CD4-positive, CD25-positive, alpha-beta regulatory T cell (primary cell): ENCODE data around the gene ANKRD34A. TPM values are rescaled to one million over a fixed set of nuclear protein-coding genes. Genes with fewer than 3 reads are reported as not detected.

ENCODE experiments used
- ATAC-seq, 2 donors: fragments of 150-1000 bp; cut with Tn5 transposase; one replicate each; pipeline ENCODE4 v1.10.0; 2021; ENCODE audit warnings: low read depth in 2 of 2, moderate number of reproducible peaks in 2 of 2, moderate library complexity in 1 of 2
- DNase-seq, 3 donors: peaks; one replicate each; pipeline versions ENCODE4 v3.0.0 to v3.0.0-alpha.2; 2012 to 2022; ENCODE audit warnings: mixed read lengths in 1 of 3
- H3K27ac ChIP-seq: one replicate; pipeline ENCODE4 v1.7.0; 2013; ENCODE audit warnings: mild to moderate bottlenecking, low read length; ENCODE audit not compliant: insufficient read depth, poor library complexity, severe bottlenecking
- H3K27me3 ChIP-seq: one replicate; pipeline ENCODE4 v1.7.0; 2013; ENCODE audit warnings: low read length; ENCODE audit not compliant: control insufficient read depth, insufficient read depth
- H3K36me3 ChIP-seq: one replicate; pipeline ENCODE4 v1.7.0; 2013; ENCODE audit warnings: mild to moderate bottlenecking, low read length, moderate library complexity; ENCODE audit not compliant: control insufficient read depth, insufficient read depth
- H3K4me1 ChIP-seq: 2 replicates; pipeline ENCODE4 v1.7.0; 2013; ENCODE audit warnings: mild to moderate bottlenecking, low read length; ENCODE audit not compliant: insufficient read depth, control insufficient read depth, poor library complexity, severe bottlenecking
- H3K4me3 ChIP-seq: one replicate; pipeline ENCODE4 v1.7.0; 2013; ENCODE audit warnings: low read depth, mild to moderate bottlenecking, low read length, moderate library complexity
- H3K9me3 ChIP-seq, 2 experiments: 1 replicate in 1 of 2; 2 replicates in 1 of 2; pipeline ENCODE4 v1.7.0; 2013; ENCODE audit warnings: low read length in 2 of 2, mild to moderate bottlenecking in 1 of 2, moderate library complexity in 1 of 2; ENCODE audit not compliant: control insufficient read depth in 2 of 2
- H3K27ac Mint-ChIP-seq, 3 donors: one replicate each; pipeline ENCODE4 v1.8.0; 2020 to 2022; ENCODE audit warnings: mild to moderate bottlenecking in 3 of 3, mixed read lengths in 3 of 3, moderate library complexity in 2 of 3
- H3K27me3 Mint-ChIP-seq: one replicate; pipeline ENCODE4 v1.8.0; 2022; ENCODE audit warnings: mild to moderate bottlenecking, mixed read lengths
- H3K36me3 Mint-ChIP-seq: one replicate; pipeline ENCODE4 v1.8.0; 2020; ENCODE audit warnings: mixed read lengths
- H3K4me1 Mint-ChIP-seq, 4 donors: one replicate each; pipeline ENCODE4 v1.8.0; 2020 to 2022; ENCODE audit warnings: mixed read lengths in 4 of 4, mild to moderate bottlenecking in 1 of 4
- H3K4me3 Mint-ChIP-seq, 4 donors: one replicate each; pipeline ENCODE4 v1.8.0; 2020 to 2022; ENCODE audit warnings: mild to moderate bottlenecking in 4 of 4, mixed read lengths in 4 of 4, moderate library complexity in 3 of 4
- H3K9me3 Mint-ChIP-seq, 7 donors: one replicate each; pipeline ENCODE4 v1.8.0; 2020 to 2022; ENCODE audit warnings: mixed read lengths in 7 of 7, mild to moderate bottlenecking in 3 of 7, moderate library complexity in 2 of 7
- polyA plus RNA-seq, 4 donors: library from polyadenylated mRNA; unstranded; fragments of 300-500 nt; fragmentation: Illumina TruSeq; gene quantifications; one replicate each; pipeline ENCODE4 v1.2.3, GENCODE V29; 2021
- total RNA-seq: library from RNA; stranded (reverse); gene quantifications from one replicate; pipeline ENCODE4 v1.2.3, GENCODE V29; 2022

The ANKRD34A gene
- total and polyA plus RNA-seq, 5 donors from 2014 or later: 0.07 to 1.6 (median 0.35) TPM

DNA sequence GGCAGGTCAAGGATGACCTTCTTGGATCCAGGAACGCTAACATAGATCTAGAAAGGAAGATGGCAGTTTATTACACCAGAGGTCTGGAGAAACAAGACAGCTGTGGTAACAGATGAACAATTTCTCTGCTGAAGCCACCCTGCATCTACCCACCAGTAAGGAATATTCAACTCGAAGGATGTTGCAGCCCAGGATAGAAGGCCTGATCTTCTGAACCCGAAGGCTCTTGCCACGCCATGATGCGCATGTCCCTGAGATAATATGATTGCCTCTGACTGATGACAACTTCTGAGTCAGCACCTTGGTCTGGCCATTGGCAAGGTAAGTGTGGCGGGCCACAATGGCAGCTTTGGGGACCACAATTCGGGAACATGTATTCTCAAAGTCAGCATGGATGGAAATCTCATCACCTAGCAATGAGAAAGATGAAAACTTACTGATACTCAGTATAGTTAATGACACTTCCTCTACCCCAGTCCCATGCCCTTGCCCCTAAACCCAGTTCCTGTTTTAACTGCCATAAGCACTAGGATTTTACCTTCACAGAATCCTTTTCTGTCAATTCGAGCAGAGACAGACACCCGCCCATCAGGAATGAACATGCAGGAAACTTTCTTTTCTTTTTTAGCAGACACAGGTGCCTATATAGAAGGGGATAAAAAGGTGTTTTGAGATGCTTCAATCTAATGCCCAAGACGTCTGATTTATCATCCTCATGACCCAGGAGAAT is 30.2 kb upstream of the ANKRD34A start:
- H3K36me3 Mint-ChIP-seq: peaks cover 49% of the 10 kb centered on the region
- no peaks in the 10 kb centered on the region for H3K9me3 ChIP-seq
- peak overlapping the region; percentile 90 to 100 (median 98) for H3K4me3 Mint-ChIP-seq
- no peaks in the 10 kb centered on the region for H3K27me3 ChIP-seq
- H3K9me3 Mint-ChIP-seq: peaks cover 0 to 10% (median 1%) of the 10 kb centered on the region in 7 donors
- DNase-seq (peak in 2 of 3 donors; percentile 25 to 50), ATAC-seq (no peak)
- peak overlapping the region; percentile 90 to 100 (median 96) for H3K27ac Mint-ChIP-seq
- H3K36me3 ChIP-seq: peaks cover 42% of the 10 kb centered on the region
- H3K4me1 Mint-ChIP-seq: peaks cover 6 to 63% (median 48%) of the 10 kb centered on the region in 4 donors
- H3K4me3 ChIP-seq: peak overlapping the region; percentile 97
- H3K4me1 ChIP-seq: peaks cover 64% of the 10 kb centered on the region
- no peaks in the 10 kb centered on the region for H3K27me3 Mint-ChIP-seq
- H3K27ac ChIP-seq: peak overlapping the region; percentile 93

GRCh38 chr1:145993618-145994390 is 29.4 kb upstream of the ANKRD34A start:
- no peak for ATAC-seq
- no peaks in the 10 kb centered on the region for H3K27me3 Mint-ChIP-seq

GRCh38 chr1:145992958-145993617 is 28.7 kb upstream of the ANKRD34A start:
- DNase-seq (no peak), ATAC-seq (no peak)
- Histone ChIP-seq H3K4me1 (peaks cover 50% of the 10 kb centered on the region), H3K27me3 (no peaks in the 10 kb centered on the region), H3K4me3 (peak overlapping the region; percentile 97), H3K36me3 (peaks cover 42% of the 10 kb centered on the region), H3K27ac (peak overlapping the region; percentile 93), H3K9me3 (no peaks in the 10 kb centered on the region)
- peak overlapping the region; percentile 90 to 100 (median 98) for H3K4me3 Mint-ChIP-seq
- H3K9me3 Mint-ChIP-seq: peaks cover 0 to 10% (median 1%) of the 10 kb centered on the region in 7 donors
- peaks cover 49% of the 10 kb centered on the region for H3K36me3 Mint-ChIP-seq
- no peaks in the 10 kb centered on the region for H3K27me3 Mint-ChIP-seq
- H3K27ac Mint-ChIP-seq: peak overlapping the region; percentile 96 to 100 (median 97)
- peaks cover 14 to 61% (median 46%) of the 10 kb centered on the region in 4 donors for H3K4me1 Mint-ChIP-seq

More at GRCh38 chr1:145993618-145994390, 29.4 kb upstream of the ANKRD34A start:
- H3K27ac Mint-ChIP-seq: peak overlapping the region; percentile 96 to 100 (median 97)
- Histone ChIP-seq H3K4me3 (peak overlapping the region; percentile 97), H3K4me1 (peaks cover 57% of the 10 kb centered on the region), H3K27ac (peak overlapping the region; percentile 93), H3K27me3 (no peaks in the 10 kb centered on the region), H3K36me3 (peaks cover 42% of the 10 kb centered on the region), H3K9me3 (no peaks in the 10 kb centered on the region)
- peaks cover 9 to 62% (median 46%) of the 10 kb centered on the region in 4 donors for H3K4me1 Mint-ChIP-seq
- H3K4me3 Mint-ChIP-seq: peak overlapping the region; percentile 90 to 100 (median 98)
- no peak for DNase-seq
- peaks cover 49% of the 10 kb centered on the region for H3K36me3 Mint-ChIP-seq
- H3K9me3 Mint-ChIP-seq: peaks cover 0 to 10% (median 1%) of the 10 kb centered on the region in 7 donors

DNA sequence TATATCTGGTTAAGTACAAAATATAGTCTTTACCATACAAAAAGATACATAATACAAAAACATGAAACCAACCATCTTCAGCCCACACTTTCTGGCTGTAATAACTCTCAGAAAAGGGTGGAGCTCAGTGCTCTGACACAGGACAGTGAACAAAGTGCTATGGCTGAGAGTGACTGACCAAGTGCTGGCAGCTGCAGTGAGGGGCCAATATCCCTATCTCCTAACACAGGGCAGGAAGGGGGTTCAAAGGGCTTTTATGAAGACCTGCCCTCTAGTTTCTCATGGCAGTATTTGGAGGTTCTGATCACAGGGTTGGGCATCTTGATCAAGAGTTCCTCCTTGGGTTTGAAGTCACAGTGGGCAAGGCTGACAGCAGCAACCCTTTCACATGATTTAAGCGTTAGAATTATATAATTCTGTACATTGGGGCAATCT is 28.1 kb upstream of the ANKRD34A start:
- Histone ChIP-seq H3K4me1 (peaks cover 50% of the 10 kb centered on the region), H3K4me3 (peak overlapping the region; percentile 97), H3K27ac (peak overlapping the region; percentile 93), H3K9me3 (no peaks in the 10 kb centered on the region), H3K36me3 (peaks cover 42% of the 10 kb centered on the region), H3K27me3 (no peaks in the 10 kb centered on the region)
- Mint-ChIP-seq H3K4me3 (peak overlapping the region; percentile 90 to 100 (median 98)), H3K27me3 (no peaks in the 10 kb centered on the region), H3K4me1 (peaks cover 18 to 61% (median 48%) of the 10 kb centered on the region in 4 donors), H3K9me3 (peaks cover 0 to 10% (median 1%) of the 10 kb centered on the region in 7 donors), H3K36me3 (peaks cover 49% of the 10 kb centered on the region), H3K27ac (peak overlapping the region; percentile 83 to 96 (median 85))
- ATAC-seq (no peak), DNase-seq (peak in 1 of 3 donors; percentile 22)

GRCh38 chr1:145991735-145992412 is 27.5 kb upstream of the ANKRD34A start:
- H3K4me1 Mint-ChIP-seq: peaks cover 19 to 59% (median 49%) of the 10 kb centered on the region in 4 donors
- Histone ChIP-seq H3K27me3 (no peaks in the 10 kb centered on the region), H3K27ac (peak overlapping the region; percentile 93), H3K4me3 (peak overlapping the region; percentile 97), H3K4me1 (peaks cover 45% of the 10 kb centered on the region), H3K36me3 (peaks cover 42% of the 10 kb centered on the region), H3K9me3 (no peaks in the 10 kb centered on the region)
- H3K36me3 Mint-ChIP-seq: peaks cover 49% of the 10 kb centered on the region
- H3K4me3 Mint-ChIP-seq: peak overlapping the region; percentile 90 to 100 (median 98)
- H3K27me3 Mint-ChIP-seq: no peaks in the 10 kb centered on the region
- peak overlapping the region in 2 of 3 donors; percentile 88 to 96 for H3K27ac Mint-ChIP-seq
- H3K9me3 Mint-ChIP-seq: peaks cover 0 to 10% (median 1%) of the 10 kb centered on the region in 7 donors
- ATAC-seq: no peak
- peak in 1 of 3 donors; percentile 24 for DNase-seq

DNA sequence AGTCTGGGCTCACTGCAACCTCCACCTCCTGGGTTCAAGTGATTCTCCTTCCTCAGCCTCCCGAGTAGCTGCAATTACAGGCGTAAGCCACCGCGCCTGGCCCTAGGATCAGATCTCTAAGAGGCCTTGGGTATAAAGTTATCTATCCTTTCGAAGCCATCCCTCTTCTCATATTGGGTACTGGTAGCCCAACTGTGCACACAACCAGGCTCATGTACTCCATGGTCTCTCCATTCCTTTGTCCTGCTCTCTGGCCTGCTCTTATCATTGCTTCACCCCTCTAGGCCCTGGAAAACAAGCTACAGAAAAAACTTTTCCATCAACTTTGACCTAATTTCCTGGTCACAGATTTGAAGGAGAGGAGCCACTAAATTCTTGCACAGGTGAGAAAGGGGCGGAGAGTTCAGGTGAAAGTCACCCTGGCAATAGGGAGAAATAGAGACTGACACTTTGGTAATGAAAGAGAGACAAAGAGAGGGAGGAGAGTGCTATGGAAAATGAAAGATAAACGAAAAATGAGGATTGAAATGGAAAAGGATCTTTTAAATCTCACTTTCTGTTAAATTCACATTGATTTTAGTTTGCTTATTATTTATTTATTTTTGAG is 26.0 kb upstream of the ANKRD34A start:
- H3K36me3 Mint-ChIP-seq: peaks cover 37% of the 10 kb centered on the region
- H3K4me3 Mint-ChIP-seq: peak overlapping the region; percentile 90 to 100 (median 98)
- H3K27ac Mint-ChIP-seq: peak overlapping the region; percentile 62 to 82 (median 68)
- Histone ChIP-seq H3K4me1 (peaks cover 51% of the 10 kb centered on the region), H3K9me3 (no peaks in the 10 kb centered on the region), H3K27ac (peak overlapping the region; percentile 42), H3K4me3 (peak overlapping the region; percentile 40), H3K27me3 (no peaks in the 10 kb centered on the region), H3K36me3 (peaks cover 36% of the 10 kb centered on the region)
- peaks cover 19 to 70% (median 55%) of the 10 kb centered on the region in 4 donors for H3K4me1 Mint-ChIP-seq
- H3K9me3 Mint-ChIP-seq: peaks cover 0 to 4% (median 1%) of the 10 kb centered on the region in 7 donors
- peak in 1 of 3 donors; percentile 10 for DNase-seq
- ATAC-seq: no peak
- no peaks in the 10 kb centered on the region for H3K27me3 Mint-ChIP-seq
